CD4-positive, CD25-positive, alpha-beta regulatory T cell (primary cell): ENCODE measurements around the gene CAMK1D. TPM values are rescaled to one million over a fixed set of nuclear protein-coding genes. Genes with fewer than 3 reads are reported as not detected.
"Not testable (repeated sequence)": the region's sequence is repeated elsewhere in the genome, so short reads cannot be mapped to it uniquely, and the experiment has no call there.

ENCODE experiments used
- ATAC-seq, 2 donors: fragments of 150-1000 bp; cut with Tn5 transposase; one replicate each; pipeline ENCODE4 v1.10.0; 2021; ENCODE audit warnings: low read depth in 2 of 2, moderate number of reproducible peaks in 2 of 2, moderate library complexity in 1 of 2
- DNase-seq, 3 donors: peaks; one replicate each; pipeline versions ENCODE4 v3.0.0 to v3.0.0-alpha.2; 2012 to 2022; ENCODE audit warnings: mixed read lengths in 1 of 3
- H3K27ac ChIP-seq: one replicate; pipeline ENCODE4 v1.7.0; 2013; ENCODE audit warnings: mild to moderate bottlenecking, low read length; ENCODE audit not compliant: insufficient read depth, poor library complexity, severe bottlenecking
- H3K27me3 ChIP-seq: one replicate; pipeline ENCODE4 v1.7.0; 2013; ENCODE audit warnings: low read length; ENCODE audit not compliant: control insufficient read depth, insufficient read depth
- H3K36me3 ChIP-seq: one replicate; pipeline ENCODE4 v1.7.0; 2013; ENCODE audit warnings: mild to moderate bottlenecking, low read length, moderate library complexity; ENCODE audit not compliant: control insufficient read depth, insufficient read depth
- H3K4me1 ChIP-seq: 2 replicates; pipeline ENCODE4 v1.7.0; 2013; ENCODE audit warnings: mild to moderate bottlenecking, low read length; ENCODE audit not compliant: insufficient read depth, control insufficient read depth, poor library complexity, severe bottlenecking
- H3K4me3 ChIP-seq: one replicate; pipeline ENCODE4 v1.7.0; 2013; ENCODE audit warnings: low read depth, mild to moderate bottlenecking, low read length, moderate library complexity
- H3K9me3 ChIP-seq, 2 experiments: 1 replicate in 1 of 2; 2 replicates in 1 of 2; pipeline ENCODE4 v1.7.0; 2013; ENCODE audit warnings: low read length in 2 of 2, mild to moderate bottlenecking in 1 of 2, moderate library complexity in 1 of 2; ENCODE audit not compliant: control insufficient read depth in 2 of 2
- H3K27ac Mint-ChIP-seq, 3 donors: one replicate each; pipeline ENCODE4 v1.8.0; 2020 to 2022; ENCODE audit warnings: mild to moderate bottlenecking in 3 of 3, mixed read lengths in 3 of 3, moderate library complexity in 2 of 3
- H3K27me3 Mint-ChIP-seq: one replicate; pipeline ENCODE4 v1.8.0; 2022; ENCODE audit warnings: mild to moderate bottlenecking, mixed read lengths
- H3K36me3 Mint-ChIP-seq: one replicate; pipeline ENCODE4 v1.8.0; 2020; ENCODE audit warnings: mixed read lengths
- H3K4me1 Mint-ChIP-seq, 4 donors: one replicate each; pipeline ENCODE4 v1.8.0; 2020 to 2022; ENCODE audit warnings: mixed read lengths in 4 of 4, mild to moderate bottlenecking in 1 of 4
- H3K4me3 Mint-ChIP-seq, 4 donors: one replicate each; pipeline ENCODE4 v1.8.0; 2020 to 2022; ENCODE audit warnings: mild to moderate bottlenecking in 4 of 4, mixed read lengths in 4 of 4, moderate library complexity in 3 of 4
- H3K9me3 Mint-ChIP-seq, 7 donors: one replicate each; pipeline ENCODE4 v1.8.0; 2020 to 2022; ENCODE audit warnings: mixed read lengths in 7 of 7, mild to moderate bottlenecking in 3 of 7, moderate library complexity in 2 of 7
- polyA plus RNA-seq, 4 donors: library from polyadenylated mRNA; unstranded; fragments of 300-500 nt; fragmentation: Illumina TruSeq; gene quantifications; one replicate each; pipeline ENCODE4 v1.2.3, GENCODE V29; 2021
- total RNA-seq: library from RNA; stranded (reverse); gene quantifications from one replicate; pipeline ENCODE4 v1.2.3, GENCODE V29; 2022

The CAMK1D gene
- total and polyA plus RNA-seq, 5 donors from 2014 or later, result 4.4 to 25.3 (median 5.2) TPM

DNA sequence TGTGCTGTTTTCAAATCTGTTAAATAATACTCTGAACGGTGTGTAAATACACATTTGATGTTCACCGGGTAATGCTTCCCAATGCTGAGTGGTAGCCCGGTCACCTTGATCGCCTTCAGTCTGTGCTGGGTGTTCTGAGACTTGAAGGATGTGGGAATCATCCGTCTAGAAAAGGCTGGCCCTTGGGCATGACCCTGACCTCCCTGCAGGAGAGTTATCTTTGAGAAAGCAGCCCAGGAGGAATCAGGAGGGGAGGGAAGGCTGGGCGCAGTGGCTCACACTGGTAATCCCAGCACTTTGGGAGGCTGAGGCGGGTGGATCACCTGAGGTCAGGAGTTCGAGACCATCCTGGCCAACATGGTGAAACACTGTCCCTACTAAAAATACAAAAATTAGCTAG is 85.3 kb downstream of the CAMK1D start:
- H3K4me3 Mint-ChIP-seq, H3K27me3 Mint-ChIP-seq, H3K27me3 ChIP-seq, H3K4me3 ChIP-seq, H3K4me1 ChIP-seq, H3K27ac ChIP-seq, H3K36me3 ChIP-seq, ATAC-seq, DNase-seq, H3K9me3 Mint-ChIP-seq, H3K9me3 ChIP-seq: not testable (repeated sequence)
- Mint-ChIP-seq H3K36me3 (peaks cover 23% of the 10 kb centered on the region), H3K4me1 (peaks cover 0 to 15% (median 5%) of the 10 kb centered on the region in 4 donors), H3K27ac (peak overlapping the region in 1 of 3 donors; percentile 47)

DNA sequence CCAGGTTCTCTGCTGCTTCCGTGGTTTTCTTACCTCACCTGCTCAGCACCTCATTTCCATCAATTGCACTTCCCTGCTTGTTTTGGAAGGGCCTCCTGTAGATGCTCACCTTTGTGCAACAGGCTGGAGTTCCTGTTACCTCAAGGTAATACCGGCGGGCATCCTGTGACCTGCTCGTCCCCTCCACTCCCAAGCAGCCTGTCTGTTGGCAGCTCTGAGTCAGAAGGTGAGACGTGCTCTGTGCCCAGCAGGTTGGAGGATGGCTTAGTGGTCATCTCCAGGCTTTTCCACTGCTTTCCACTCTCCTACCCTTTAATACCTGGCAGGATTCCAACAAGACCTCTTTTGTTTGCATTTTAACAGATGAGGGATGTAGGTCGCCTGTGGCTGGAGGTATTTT is 86.0 kb downstream of the CAMK1D start:
- peaks cover 6 to 10% of the 10 kb centered on the region in 2 experiments for H3K9me3 ChIP-seq
- no peaks in the 10 kb centered on the region for H3K4me1 ChIP-seq
- Mint-ChIP-seq H3K36me3 (peaks cover 25% of the 10 kb centered on the region), H3K27me3 (no peaks in the 10 kb centered on the region), H3K4me1 (peaks cover 0 to 10% (median 3%) of the 10 kb centered on the region in 4 donors), H3K9me3 (peaks cover 0 to 13% (median 0%) of the 10 kb centered on the region in 7 donors), H3K27ac (no peak overlapping the region), H3K4me3 (no peak overlapping the region)
- H3K4me3 ChIP-seq, result no peak overlapping the region
- no peaks in the 10 kb centered on the region for H3K36me3 ChIP-seq
- H3K27ac ChIP-seq, result no peak overlapping the region
- ATAC-seq (no peak), DNase-seq (no peak)
- H3K27me3 ChIP-seq, result no peaks in the 10 kb centered on the region

DNA sequence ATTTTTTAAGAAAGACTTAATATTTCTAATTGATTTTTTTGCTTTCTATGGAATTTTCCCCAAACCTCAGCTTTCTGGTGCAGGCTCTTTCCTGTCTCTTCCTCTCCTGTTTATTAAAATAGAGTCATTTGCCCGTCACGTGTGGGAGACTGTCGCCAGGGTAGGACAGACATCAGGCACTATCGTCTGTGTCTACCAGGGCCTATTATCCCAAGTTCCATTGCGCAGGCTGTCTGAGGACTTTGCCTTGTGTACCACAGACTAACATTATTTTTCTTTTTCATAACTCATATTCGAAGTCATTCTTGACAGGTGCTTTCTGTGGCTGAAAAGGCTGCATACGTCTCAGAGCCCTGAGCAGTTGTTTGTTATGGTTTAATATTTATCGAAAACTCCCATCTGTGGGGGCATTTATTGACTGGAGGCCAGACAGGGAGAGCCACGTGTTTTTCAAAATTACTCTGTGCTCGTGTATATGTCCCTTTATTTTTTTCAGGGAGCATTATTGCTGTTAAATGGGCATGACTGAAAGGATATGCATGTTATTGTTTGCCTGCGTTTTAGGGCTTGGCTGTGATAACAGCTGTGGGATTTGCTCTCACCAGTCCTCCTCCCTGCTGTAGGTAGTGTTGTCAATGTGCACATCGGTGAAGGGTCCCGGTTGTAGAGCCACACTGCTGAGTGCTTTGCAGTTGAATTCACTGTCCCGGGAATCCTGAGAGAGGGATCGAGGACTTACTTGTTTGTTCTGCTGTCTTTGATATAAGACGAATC is 89.8 kb downstream of the CAMK1D start:
- Histone ChIP-seq H3K4me1 (no peaks in the 10 kb centered on the region), H3K27me3 (no peaks in the 10 kb centered on the region), H3K27ac (no peak overlapping the region), H3K4me3 (no peak overlapping the region), H3K36me3 (no peaks in the 10 kb centered on the region), H3K9me3 (peaks cover 6 to 10% of the 10 kb centered on the region in 2 experiments)
- DNase-seq, result no peak
- ATAC-seq, result no peak
- Mint-ChIP-seq H3K27ac (peak overlapping the region in 1 of 3 donors; percentile 19), H3K27me3 (no peaks in the 10 kb centered on the region), H3K4me3 (no peak overlapping the region), H3K9me3 (peaks cover 0 to 13% (median 2%) of the 10 kb centered on the region in 7 donors), H3K4me1 (peaks cover 0 to 12% (median 2%) of the 10 kb centered on the region in 4 donors), H3K36me3 (peaks cover 25% of the 10 kb centered on the region)

DNA sequence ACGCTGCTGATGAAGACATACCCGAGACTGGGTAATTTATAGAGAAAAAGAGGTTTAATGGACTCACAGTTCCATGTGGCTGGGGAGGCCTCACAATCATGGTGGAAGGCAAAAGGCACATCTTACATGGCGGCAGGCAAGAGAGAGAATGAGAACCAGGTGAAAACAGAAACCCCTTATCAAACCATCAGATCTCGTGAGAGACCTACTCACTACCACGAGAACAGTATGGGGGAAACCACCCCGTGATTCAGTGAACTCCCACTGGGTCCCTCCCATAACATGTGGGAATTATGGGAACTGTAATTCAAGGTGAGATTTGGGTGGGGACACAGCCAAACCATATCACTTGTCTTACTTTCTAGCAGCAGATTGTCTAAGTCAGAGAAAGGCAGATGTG is 90.4 kb downstream of the CAMK1D start:
- not testable (repeated sequence) for H3K36me3 ChIP-seq, ATAC-seq, H3K4me3 ChIP-seq, H3K4me3 Mint-ChIP-seq, H3K27me3 ChIP-seq, H3K27ac ChIP-seq, H3K4me1 ChIP-seq, H3K9me3 ChIP-seq, DNase-seq, H3K27me3 Mint-ChIP-seq
- Mint-ChIP-seq H3K27ac (peak overlapping the region in 1 of 3 donors; percentile 19), H3K4me1 (peaks cover 0 to 14% (median 6%) of the 10 kb centered on the region in 4 donors), H3K9me3 (peaks cover 0 to 13% (median 3%) of the 10 kb centered on the region in 7 donors), H3K36me3 (peaks cover 25% of the 10 kb centered on the region)

DNA sequence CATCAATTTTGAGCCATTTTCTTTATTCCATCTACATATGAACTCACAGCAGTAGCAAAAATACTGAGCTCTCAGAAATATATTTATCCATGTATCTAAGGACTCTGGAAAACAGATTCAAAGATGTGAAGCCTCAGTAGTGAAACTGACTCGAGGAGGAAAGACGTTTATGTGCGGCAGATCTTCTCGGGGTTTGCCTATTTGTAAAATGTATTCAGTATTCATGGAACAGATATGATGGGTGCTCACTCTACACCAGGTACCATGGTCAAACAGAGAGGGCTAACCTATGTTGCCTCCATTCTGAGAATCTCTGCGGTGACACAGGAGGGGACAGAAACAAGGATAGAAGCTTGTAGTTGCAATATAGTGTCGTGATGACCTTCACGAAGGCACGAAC is 93.7 kb downstream of the CAMK1D start:
- Mint-ChIP-seq H3K36me3 (peaks cover 17% of the 10 kb centered on the region), H3K27me3 (no peaks in the 10 kb centered on the region), H3K4me1 (peaks cover 12 to 29% (median 24%) of the 10 kb centered on the region in 4 donors), H3K27ac (peak overlapping the region in 1 of 3 donors; percentile 53), H3K9me3 (peaks cover 0 to 13% (median 3%) of the 10 kb centered on the region in 7 donors), H3K4me3 (no peak overlapping the region)
- H3K4me3 ChIP-seq, result no peak overlapping the region
- no peaks in the 10 kb centered on the region for H3K4me1 ChIP-seq
- ATAC-seq (no peak), DNase-seq (no peak)
- no peaks in the 10 kb centered on the region for H3K36me3 ChIP-seq
- no peak overlapping the region for H3K27ac ChIP-seq
- H3K9me3 ChIP-seq, result peaks cover 6 to 10% of the 10 kb centered on the region in 2 experiments
- no peaks in the 10 kb centered on the region for H3K27me3 ChIP-seq

DNA sequence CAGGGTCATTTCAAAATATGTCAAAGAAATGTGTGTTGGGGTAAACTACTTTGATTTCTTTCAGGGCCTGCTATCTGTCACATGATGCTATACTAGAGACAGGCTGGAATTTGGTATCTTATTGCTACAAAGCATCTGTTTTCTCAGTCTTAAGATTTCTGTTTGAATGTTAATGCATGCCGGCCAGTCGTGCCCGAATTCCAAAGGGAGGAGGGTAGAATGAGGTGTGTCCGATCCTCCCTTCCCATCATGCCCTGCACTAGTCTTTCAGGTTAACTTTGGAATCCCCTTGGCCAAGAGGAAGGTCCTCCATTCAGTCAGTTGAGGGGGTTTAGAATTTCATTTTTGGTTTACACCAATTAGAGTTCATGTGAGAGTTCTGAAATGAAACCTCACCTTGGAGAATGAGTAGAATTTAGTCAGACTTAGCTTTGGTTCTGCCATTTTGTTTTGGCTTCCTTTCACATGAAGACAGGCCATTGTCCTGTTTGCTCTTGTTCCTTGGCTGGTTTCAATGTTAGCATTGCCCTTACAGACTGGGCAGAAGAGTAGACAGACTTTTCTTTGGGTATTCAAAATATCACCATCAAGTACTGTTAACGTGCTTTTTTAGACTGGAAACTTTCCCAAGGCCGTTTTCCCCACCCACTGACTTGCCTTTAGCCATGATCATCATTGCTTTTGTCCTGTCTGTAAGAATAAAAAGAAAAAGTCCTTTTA is 95.8 kb downstream of the CAMK1D start:
- no peaks in the 10 kb centered on the region for H3K36me3 ChIP-seq
- Mint-ChIP-seq H3K27ac (peak overlapping the region; percentile 2 to 27 (median 10)), H3K4me1 (peaks cover 21 to 48% (median 33%) of the 10 kb centered on the region in 4 donors), H3K27me3 (no peaks in the 10 kb centered on the region), H3K4me3 (no peak overlapping the region), H3K36me3 (no peaks in the 10 kb centered on the region), H3K9me3 (peaks cover 0 to 3% (median 1%) of the 10 kb centered on the region in 7 donors)
- no peaks in the 10 kb centered on the region for H3K9me3 ChIP-seq
- no peak overlapping the region for H3K4me3 ChIP-seq
- ATAC-seq, result no peak
- no peaks in the 10 kb centered on the region for H3K27me3 ChIP-seq
- H3K27ac ChIP-seq, result no peak overlapping the region
- peaks cover 10% of the 10 kb centered on the region for H3K4me1 ChIP-seq
- DNase-seq, result no peak

DNA sequence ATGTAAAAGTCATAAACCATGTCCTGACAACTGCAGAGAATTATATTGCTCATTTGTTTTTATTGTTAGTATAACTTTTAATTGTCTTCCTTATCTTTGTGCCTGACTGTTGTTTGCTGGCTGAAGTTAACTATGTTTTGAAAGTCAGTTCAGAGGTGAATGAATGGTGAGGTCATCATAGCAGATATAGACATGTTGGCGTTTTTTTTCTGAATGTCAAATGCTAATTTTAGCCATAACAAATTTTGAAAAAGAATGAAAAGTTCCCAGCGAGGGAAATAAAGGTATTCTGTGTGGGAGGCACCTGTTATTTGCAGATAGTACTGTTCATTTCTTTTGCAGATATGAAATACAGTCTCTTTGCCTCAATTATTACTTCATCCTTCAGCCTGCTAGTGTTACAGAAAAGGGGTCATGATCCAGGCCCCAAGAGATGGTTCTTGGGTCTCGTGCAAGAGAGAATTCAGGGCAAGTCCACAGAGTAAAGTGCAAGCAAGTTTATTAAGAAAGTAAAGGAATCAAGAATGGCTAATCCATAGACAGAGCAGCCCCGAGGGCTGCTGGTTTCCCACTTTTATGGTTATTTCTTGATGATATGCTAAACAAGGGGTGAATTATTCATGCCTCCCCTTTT is 96.5 kb downstream of the CAMK1D start:
- ATAC-seq (no peak), DNase-seq (no peak)
- Mint-ChIP-seq H3K27me3 (no peaks in the 10 kb centered on the region), H3K27ac (peak overlapping the region; percentile 20 to 27 (median 23)), H3K9me3 (peaks cover 0 to 3% (median 1%) of the 10 kb centered on the region in 7 donors), H3K36me3 (no peaks in the 10 kb centered on the region), H3K4me3 (no peak overlapping the region), H3K4me1 (peaks cover 21 to 51% (median 37%) of the 10 kb centered on the region in 4 donors)
- Histone ChIP-seq H3K27ac (no peak overlapping the region), H3K27me3 (no peaks in the 10 kb centered on the region), H3K36me3 (no peaks in the 10 kb centered on the region), H3K4me3 (no peak overlapping the region), H3K4me1 (peaks cover 10% of the 10 kb centered on the region), H3K9me3 (no peaks in the 10 kb centered on the region)
